GM19324 (cell line): ENCODE results near the gene SPATC1L.
"Not testable (repeated sequence)": the region's sequence is repeated elsewhere in the genome, so short reads cannot be mapped to it uniquely, and the experiment has no call there.

Experiments used
- ATAC-seq: cut with Tn5 transposase; IDR thresholded peaks from one replicate; pipeline ENCODE4 v1.9.1; 2021; ENCODE audit warnings: mild to moderate bottlenecking, moderate library complexity; ENCODE audit not compliant: unreplicated experiment, low FRiP score

The SPATC1L gene

GRCh38 chr21:46184625-46185555, 631 bp upstream of the SPATC1L start:
- peak; percentile 69 for ATAC-seq

- not testable (repeated sequence) for ATAC-seq
These were observed 836 bp downstream of the SPATC1L start for GRCh38 chr21:46183337-46183909.

DNA sequence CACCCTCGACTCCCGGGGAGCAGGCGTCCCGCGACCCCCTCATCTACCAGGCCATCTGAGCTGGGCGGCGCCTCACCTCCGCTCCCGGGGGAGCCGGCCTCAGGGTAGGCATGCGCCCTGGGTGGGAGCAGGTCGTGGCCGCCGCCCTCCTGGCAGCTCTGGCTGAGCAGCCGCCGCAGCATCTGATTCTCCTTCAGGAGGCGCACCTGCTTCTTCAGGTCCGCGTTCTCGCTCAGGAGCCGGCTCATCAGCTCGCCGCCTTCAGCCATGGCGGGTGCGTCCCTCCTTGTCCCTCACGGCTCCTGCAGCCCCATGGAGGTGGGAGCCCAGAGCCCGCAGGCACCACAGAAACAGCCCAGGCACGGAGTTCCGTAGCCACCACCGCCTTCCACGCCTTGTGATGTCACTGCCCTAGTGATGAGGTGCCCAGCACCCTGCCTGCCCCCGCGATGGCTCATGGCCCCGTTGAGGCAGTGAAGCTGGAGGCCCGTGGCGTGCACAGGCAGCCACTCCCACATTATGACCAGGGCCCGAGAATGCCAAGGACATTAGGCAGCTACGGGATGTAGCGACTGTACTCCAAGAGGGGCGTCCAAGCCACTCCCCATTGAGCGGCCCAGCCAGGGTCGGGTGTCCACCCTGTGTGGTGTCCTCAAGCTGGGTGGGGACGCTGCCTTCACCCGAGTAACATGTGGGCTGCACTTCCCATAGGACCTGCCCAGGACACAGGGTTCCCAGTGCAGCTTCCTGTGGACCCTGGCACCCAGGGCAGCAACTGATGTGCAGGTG, 1.5 kb downstream of the SPATC1L start:
- ATAC-seq, result no peak

GRCh38 chr21:46181953-46182547, 2.2 kb downstream of the SPATC1L start:
- no peak for ATAC-seq

GRCh38 chr21:46181436-46181835, 2.8 kb downstream of the SPATC1L start:
- no peak for ATAC-seq

- no peak for ATAC-seq
These were observed 3.4 kb downstream of the SPATC1L start for GRCh38 chr21:46180778-46181391.

- no peak for ATAC-seq
These were observed 4.1 kb downstream of the SPATC1L start for GRCh38 chr21:46180079-46180722.

DNA sequence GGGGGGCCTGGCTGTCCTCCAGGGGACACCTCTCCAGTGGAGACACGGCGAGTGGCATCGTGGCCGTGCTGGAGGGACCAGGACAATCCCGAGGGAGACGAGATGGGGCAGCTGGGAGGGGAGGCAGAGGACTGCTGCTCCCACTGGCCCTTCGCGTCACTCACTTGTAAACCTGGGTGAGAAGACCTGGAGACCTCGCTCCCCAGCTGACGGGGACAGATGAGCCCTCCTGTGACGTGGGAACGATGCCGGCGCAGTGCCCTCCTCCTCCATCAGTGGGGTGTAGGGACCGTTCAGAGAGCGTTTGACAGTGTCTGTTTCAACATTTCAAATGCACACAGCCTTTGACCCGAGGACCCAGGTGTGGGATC, 4.6 kb downstream of the SPATC1L start:
- ATAC-seq, result no peak

DNA sequence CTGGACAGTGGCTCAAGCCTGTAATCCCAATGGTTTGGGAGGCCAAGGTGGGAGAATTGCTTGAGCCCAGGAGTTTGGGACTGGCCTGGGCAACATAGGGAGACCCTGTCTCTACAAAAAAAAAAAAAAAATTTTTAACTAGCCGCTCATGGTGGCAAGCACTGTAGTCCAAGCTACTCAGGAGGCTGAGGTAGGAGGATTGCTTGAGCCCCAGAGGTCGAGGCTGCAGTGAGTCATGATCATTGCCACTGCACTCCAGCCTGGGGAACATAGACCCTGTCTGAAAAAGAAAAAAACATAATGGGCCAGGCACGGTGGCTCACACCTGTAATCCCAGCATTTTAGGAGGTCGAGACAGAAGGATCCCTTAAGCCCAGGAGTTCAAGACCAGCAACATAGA, 5.3 kb downstream of the SPATC1L start:
- ATAC-seq, result no peak

GRCh38 chr21:46176443-46177129, 7.7 kb downstream of the SPATC1L start:
- ATAC-seq, result not testable (repeated sequence)

- ATAC-seq, result no peak
These were observed 10.7 kb downstream of the SPATC1L start for GRCh38 chr21:46173573-46173972.

- ATAC-seq, result no peak
These were observed 11.3 kb downstream of the SPATC1L start for GRCh38 chr21:46172863-46173528.

- ATAC-seq, result no peak
These were observed 12.0 kb downstream of the SPATC1L start for GRCh38 chr21:46171996-46172862.

GRCh38 chr21:46171585-46171984, 12.7 kb downstream of the SPATC1L start:
- no peak for ATAC-seq

DNA sequence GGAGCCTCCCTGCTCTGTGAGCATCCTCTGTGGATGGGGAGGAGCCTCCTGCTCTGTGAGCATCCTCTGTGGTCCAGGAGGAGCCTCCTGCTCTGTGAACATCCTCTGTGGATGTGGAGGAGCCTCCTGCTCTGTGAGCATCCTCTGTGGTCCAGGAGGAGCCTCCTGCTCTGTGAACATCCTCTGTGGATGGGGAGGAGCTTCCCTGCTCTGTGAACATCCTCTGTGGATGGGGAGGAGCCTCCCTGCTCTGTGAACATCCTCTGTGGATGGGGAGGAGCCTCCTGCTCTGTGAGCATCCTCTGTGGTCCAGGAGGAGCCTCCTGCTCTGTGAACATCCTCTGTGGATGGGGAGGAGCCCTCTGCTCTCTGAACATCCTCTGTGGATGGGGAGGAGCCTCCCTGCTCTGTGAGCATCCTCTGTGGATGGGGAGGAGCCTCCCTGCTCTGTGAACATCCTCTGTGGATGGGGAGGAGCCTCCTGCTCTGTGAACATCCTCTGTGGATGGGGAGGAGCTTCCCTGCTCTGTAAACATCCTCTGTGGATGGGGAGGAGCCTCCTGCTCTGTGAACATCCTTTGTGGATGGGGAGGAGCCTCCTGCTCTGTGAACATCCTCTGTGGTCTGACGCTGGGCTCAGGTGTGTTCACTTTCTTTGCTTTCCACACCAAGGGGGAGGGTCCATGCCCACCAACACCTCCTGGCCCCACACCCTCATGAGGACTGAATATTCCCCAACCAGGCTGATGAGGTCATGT, 13.6 kb downstream of the SPATC1L start:
- not testable (repeated sequence) for ATAC-seq

GRCh38 chr21:46168659-46169386, 15.4 kb downstream of the SPATC1L start:
- no peak for ATAC-seq
